GM18511 (cell line): Measurements from ENCODE around the gene FAM81B.
"Not testable (repeated sequence)": the region's sequence is repeated elsewhere in the genome, so short reads cannot be mapped to it uniquely, and the experiment has no call there.

Experiments used
- ATAC-seq: cut with Tn5 transposase; IDR thresholded peaks from one replicate; pipeline ENCODE4 v1.9.1; 2021; ENCODE audit warnings: mild to moderate bottlenecking, moderate library complexity; ENCODE audit not compliant: unreplicated experiment

The FAM81B gene, protein sequence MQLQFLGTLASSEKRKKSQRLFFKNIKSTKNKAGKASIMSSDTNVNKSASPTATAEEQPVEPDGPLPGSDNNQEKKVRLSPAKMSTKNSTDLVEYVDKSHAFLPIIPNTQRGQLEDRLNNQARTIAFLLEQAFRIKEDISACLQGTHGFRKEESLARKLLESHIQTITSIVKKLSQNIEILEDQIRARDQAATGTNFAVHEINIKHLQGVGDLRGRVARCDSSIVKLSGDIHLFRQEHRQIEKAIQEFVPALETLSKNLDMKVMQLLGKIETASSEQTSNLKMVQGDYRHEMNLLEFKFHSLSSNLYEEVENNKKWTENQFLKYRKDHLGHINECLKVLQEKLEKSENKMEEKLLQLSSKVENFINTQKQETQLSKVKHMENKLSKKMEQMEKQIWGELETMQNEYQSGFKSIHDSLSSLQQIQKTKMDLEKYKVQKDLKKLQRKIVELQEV

DNA sequence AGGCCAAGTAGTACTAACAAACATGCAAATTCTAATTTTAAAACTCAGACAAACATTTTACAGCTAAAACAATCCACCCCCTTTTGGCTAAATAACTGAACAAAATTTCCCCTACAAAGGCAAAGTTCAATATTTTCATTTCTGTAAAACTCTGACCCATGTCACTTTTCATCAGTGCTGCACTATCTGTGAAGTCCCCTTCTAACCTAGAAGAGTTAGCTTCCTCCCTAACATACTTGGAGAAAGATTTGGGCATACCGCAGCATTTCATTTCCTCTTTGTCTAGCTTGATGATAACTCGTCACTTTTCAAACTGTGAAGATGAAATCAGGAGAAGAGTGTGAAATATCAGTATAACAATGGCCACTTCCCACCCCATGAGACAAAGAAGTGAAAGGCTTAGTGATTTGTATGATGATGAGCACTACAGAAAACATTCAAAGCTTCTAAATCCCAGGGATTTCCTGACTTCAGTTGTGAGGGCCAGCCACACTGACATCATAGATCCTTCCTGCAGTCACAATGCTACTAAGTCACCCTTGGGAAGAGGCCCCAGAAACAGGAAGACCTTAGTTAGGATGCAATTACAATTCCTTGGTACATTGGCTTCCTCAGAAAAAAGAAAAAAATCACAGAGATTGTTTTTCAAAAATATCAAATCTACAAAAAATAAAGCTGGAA is at the start of gene FAM81B:
FAM81B (plus strand) TSS at position 555 of the 681 bp plus-strand sequence; CDS start at position 579, 24 bp downstream.
- ATAC-seq = no peak

DNA sequence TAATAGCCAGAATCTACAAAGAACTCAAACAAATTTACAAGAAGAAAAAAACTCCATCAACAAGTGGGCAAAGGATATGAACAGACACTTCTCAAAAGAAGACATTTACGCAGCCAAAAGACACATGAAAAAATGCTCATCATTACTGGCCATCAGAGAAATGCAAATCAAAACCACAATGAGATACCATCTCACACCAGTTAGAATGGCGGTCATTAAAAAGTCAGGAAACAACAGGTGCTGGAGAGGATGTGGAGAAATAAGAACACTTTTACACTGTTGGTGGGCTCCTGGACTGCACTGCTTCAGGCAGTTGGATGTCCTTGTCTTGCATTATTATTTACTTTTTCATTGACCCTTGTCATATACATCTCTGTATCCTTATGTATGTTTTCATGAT is 49.7 kb upstream of the FAM81B start:
- not testable (repeated sequence) for ATAC-seq

DNA sequence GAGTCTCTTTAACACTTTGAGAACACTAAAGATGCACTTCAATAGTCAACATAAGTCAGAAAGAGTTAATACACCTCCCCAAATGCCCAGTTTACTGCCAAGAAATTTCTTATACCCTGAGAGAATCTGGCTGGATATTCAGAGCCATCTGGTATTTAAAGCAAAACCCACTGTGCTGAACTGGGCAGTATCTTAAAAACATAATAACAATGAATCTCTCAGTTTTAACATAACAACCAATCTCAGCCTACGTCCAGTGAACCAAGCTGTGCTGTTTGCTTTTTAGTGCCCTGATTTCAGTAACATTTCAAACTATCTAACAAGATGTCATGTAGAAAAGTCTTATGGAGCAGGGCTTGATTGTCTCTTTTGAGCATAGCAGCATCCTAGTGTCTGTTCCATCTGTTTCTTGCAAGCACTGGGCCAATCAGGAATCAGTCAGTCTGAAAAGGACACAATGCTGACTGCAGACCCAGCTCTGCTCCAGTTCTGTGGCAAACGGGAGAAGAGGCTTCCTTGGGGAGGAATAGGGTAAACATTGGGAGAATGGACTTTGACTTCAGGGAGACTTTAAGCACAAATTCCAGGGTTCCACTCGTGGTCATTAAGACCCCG is 43.6 kb upstream of the FAM81B start:
- no peak for ATAC-seq

DNA sequence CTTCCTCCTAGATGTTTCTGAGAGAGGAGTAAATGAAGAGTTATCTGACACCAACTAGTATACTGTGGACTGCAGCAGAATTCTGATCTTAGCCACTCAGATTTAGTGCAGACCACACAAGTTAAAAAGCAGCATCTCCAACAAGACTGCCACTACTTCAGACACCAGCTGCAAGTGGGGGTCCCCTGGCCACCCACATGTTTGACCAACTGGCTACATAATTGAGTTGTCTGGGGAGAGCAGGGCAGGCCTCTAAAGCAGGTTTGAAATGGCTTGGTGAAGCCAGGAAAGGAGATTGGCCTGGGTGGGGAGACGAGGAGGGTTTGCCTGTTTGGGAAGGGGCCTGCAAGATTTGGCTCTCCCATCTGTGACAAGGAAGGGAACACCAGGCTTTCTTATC is 40.5 kb upstream of the FAM81B start:
- no peak for ATAC-seq

DNA sequence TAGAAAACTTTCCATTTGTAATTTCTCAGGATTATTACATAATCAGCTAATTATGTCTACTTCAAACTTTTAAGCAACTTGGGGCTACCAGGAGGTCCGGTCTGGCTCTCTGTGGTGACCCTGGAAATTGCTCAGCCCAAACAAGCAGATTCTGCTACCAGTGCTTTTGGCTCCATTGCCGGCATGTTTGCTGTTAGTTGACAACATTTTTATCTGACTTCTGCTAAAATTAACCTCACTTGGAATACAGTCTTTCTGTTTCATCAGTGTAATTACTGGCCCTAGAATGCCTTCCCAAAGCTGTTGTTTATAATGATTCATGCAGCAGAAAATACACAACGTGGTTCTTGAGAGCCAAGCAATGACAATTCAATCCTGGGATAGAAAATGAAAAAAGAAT is 38.5 kb upstream of the FAM81B start:
- no peak for ATAC-seq

DNA sequence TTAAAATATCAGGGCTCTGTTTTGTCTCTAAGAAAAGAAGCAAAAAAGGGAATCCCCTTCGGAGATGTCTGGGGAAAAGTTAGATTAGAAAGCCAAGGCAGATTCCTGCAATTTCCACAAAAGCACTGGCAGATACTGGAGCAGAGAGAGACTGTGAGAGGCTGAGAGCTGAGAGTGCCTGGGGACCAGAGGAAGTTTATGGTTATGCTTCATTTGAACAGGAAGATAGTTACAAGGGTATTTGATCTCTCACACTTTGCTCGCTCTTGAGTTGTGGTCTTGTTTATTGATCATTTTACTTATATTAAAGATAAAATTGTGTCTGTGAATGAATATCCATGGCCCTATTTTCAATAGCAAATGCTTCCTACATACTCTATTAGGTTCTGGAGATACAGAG is 32.8 kb upstream of the FAM81B start:
- ATAC-seq = no peak

DNA sequence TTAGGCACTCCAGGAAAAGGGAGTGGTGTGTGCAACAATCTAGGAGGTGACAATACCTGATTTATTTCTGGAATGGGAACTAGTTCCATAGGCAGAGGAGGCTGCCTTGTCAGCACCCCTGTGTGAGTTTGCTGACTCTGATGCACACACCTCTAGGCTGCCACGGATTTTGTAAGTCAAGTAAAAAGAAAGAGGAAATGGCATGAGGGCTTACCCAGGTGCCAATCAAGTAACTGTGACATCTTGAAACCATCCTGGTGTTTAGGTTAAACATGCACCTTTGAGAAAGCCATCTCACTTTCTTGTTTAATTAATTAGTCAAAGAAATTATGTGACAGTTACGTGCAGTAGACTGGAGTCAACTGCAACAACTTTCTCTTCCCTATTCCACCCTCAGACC is 32.3 kb upstream of the FAM81B start:
- ATAC-seq = no peak

DNA sequence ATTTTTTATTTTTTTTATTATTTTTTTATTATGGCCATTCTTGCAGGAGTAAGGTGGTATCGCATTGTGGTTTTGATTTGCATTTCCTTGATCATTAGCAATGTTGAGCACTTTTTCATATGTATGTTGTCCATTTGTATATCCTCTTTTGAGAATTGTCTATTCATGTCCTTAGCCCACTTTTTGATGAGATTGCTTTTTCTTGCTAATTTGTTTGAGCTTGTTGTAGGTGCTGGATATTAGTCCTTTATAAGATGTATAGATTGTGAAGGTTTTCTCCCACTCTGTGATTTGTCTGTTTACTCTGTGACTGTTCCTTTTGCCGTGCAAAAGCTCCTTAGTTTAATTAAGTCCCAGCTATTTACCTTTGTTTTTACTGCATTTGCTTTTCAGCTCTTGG is 30.5 kb upstream of the FAM81B start:
- not testable (repeated sequence) for ATAC-seq

DNA sequence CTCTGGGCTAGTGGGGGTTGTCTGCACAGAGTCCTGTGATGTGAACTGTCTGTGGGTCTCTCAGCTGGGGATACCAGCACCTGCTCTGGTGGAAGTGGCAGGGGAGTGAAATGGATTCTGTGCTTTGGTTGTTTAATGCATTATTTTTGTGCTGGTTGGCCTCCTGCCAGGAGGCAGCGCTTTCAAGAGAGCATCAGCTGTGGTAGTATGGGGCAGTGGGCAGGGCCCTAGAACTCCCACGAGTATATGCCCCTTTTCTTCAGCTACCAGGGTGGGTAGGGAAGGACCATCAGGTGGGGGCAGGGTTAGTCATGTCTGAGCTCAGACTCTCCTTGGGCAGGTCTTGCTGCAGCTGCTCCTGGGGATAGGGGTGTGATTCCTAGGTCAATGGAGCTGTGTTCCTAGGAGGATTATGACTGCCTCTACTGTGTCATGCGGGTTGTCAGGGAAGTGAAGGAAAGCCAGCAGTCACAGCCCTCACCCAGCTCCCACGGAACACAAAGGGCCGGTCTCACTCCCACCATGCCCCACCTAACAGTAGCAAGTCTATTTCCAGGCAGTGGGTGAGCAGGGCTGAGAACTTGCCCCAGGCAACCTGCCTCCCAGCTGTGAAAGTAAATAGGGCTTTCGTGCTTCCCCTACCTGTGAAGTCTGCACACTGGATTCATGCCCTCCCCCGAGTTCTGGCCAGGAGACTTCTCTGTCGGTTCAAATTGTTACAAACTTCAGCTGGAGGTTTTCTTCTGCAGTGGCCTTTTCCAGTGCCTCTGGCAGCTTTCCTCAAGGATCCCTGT is 25.7 kb upstream of the FAM81B start:
- ATAC-seq = no peak

DNA sequence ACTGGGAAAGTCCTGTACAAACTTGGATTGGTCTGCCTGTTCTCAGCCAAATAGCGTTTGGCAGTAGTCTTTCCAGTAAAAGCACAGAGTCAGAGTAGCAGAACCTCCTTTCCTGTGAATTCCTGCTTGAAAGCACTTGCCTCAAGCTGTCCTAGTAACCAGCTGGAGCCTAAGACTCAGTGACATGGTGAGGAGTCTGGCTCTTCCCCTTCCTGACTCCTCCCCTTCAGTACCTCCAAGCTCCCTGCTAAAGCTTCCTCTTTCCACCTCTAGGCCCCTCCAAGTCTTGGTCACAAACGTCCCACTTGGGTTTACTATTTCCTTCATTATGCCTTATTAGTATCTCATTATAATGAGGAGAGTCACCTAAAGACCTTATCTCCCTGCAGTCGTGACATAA is 21.4 kb upstream of the FAM81B start:
- no peak for ATAC-seq

DNA sequence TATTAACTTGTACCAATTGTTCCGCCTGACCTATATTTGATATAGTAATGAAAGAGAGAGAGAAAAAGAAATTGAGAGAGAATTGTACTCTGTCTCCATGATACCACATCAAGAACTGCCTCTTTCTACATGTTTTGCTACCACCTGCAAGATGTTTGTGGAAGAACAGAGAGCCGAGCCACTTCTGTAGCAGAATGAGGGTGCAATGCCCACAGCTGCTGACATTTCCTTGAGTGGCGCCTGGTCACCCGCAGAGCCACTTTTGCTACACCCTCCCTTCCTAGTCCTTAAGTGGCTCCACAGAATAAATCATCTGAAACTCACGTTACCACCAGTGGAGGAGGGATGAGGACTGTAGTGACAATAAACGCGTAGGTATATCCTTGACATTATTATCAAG is 17.1 kb upstream of the FAM81B start:
- no peak for ATAC-seq

DNA sequence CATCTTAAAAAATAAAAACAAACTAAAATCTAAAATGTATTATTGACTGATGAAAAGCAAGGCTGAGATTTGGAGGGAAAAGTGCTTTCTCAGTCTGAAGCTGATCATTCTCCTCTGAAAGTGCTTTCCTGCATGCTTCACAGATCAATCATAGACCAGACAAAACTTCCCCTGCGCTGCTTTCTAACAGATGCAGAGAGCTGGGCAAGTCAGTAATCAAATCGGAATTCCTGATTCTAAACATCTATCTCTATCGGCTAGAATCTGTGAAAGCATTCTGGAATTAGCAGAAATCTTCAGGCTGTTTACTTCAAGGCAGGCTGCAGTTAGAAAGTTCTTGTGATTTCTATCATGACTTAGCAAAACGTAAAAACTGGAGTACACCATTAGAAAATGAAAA is 15.6 kb upstream of the FAM81B start:
- ATAC-seq = no peak

DNA sequence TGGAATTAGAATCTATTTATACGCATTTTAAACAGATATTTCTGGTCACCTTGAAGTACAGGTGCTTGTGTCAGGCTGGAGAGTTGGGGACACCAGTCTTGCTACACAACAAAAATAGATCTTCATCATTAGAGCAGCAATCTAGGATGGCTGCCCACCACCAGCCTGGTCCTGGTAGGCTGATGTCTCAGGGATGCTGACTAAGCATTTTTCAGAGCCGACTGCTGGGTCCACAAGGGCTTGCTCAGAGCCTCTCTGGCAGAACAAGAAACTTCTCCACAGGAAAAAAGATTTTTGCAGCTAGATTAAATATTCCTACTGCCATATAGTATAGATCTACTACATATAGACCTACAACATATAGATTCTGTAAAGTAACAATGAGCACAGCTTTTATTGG is 12.0 kb upstream of the FAM81B start:
- ATAC-seq = no peak

DNA sequence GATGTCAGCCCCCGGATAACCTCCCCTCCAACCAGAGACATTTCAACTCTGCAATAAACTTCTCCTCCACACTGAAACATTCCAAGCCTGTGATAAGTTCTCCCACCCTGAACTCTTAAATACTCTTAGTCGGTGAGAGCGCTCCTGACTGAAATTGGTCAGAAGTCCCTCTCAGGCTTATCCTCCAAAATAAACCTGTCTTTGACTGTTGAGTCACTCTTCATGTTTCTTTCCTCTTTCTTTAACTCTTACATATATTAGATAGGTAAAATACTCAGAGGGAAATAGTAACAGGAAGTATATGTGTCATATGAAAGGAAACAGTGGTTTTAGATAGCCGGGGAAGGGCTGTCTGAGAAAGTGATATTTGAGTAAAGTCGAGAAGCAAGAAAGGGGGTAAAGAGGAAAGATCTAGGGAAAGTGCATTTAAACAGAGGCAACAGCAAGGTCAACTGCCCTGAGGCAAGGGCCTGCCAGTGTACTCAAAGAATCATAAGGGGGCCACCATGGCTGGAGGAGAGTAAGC is 11.0 kb upstream of the FAM81B start:
- ATAC-seq = no peak

DNA sequence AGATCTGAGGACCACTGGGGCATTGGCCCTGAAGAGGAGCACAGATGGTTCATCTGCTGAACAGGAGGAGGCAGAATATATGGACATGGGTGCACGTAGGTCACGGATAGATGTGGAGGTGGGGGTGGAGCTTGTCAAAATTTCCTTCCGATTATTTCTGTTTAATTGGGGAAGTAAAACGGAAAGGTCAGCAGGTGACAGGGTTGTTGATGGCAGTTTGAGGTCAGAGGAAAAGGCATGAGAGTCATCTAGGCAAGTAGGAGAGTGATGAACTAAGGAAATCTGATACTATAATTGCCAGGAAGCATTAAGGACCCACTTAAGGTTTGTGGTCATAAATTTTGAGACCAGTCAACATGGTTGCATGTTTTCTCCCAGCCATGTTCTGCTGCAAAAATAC is 8.4 kb upstream of the FAM81B start:
- ATAC-seq = no peak

DNA sequence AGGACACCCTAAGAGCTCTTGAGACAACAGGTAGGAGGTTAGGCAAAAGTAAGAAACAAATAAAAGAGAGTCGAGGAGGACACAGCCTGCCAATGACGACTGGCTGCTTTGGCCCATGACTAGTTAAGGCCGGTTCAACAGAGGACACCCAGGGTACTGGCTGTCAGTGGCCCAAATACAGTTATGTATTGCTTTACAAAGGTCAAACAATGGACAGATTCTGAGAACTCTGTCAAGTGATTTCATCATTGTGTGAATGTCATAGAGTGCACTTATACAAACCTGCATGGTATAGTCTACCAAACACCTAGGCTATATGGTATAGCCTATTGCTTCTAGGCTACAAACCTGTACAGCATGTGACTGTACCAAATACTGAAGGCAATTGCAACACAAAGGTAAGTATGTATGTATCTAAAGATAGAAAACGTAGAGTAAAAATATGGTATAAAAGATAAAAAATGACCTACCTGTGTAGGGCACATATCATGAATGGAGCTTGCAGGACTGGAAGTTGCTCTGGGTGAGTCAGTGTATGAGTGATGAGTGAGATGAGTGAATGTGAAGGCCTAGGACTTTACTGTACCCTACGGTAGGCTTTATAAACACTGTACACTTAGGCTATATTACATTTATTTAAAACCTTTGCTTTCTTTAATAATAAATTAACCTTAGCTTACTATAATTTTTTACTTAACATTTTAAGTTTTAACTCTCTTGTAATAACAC is 6.5 kb upstream of the FAM81B start:
- ATAC-seq = no peak

DNA sequence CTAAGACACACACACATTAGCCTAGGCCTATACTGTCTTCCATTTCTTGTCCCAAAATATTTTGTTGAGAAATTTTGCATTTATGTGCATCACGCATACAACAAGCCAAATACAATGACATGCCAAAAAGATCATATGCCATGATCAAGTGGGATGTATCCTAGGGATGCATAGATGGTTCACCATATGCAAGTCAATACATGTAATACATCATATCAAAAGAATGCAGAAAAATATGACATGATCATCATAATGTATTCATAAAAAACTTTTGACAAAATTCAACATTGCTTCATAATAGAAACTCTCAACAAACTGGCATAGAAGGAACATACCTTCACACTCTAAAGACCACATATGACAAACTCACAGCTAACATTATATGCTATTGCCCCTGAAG is 5.8 kb upstream of the FAM81B start:
- no peak for ATAC-seq

DNA sequence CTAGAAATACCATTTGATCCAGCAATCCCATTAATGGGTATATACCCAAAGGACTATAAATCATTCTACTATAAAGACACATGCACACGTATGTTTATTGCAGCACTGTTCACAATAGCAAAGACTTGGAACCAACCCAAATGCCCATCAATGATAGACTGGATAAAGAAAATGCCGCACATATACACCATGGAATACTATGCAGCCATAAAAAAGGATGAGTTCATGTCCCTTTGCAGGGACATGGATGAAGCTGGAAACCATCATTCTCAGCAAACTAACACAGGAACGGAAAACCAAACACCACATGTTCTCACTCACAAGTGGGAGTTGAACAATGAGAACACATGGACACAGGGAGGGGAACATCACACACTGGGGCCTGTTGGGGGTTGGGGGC is 799 bp downstream of the FAM81B start:
- not testable (repeated sequence) for ATAC-seq

DNA sequence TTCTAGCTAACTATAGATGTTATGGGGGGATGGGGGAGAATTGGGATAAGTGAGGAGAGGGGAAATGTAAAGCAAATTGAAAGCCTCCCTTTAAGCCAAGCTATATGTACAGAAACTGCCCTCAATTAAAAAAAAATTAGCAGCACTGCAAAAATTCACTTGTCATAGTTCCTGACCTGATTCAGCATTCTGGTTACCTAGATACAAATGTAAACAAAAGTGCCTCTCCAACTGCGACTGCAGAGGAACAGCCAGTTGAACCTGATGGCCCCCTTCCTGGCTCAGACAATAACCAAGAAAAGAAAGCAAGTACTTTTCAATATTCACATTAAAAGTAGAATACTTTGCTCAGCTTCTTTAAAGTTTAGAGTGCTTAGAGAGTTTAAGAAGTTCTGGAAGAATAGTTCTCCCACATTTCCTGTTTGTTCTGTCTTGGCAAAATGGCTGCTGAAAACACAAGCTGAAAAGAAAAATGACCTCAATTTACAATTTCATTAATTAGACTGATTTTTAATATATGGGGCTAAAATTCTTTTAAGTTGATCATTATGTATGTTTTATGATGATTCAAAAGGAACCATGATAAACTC is 1.5 kb downstream of the FAM81B start:
- ATAC-seq = no peak

DNA sequence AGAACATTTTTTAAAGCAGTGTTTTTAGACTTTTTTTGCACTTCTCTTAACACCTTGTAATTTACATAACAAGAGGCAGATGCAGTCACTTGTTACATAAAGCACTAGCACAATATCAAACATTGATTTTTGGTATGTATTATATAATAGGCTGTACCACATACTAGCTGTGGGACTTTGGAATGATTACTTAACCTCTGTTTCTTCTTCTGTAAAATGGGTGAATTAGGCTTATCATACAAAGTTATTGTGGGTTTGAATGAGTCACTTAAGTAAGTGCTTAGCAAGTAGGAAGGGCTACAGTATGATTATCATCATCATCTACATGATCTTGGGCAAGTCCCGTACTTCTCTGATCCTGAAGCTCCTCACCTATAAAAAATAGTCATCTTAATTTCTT is 2.1 kb downstream of the FAM81B start:
- no peak for ATAC-seq
